ENCODE results near the gene ZMYM5.
A peak's percentile ranks its signal among the peaks of the same experiment; 100 is the strongest.

DNA sequence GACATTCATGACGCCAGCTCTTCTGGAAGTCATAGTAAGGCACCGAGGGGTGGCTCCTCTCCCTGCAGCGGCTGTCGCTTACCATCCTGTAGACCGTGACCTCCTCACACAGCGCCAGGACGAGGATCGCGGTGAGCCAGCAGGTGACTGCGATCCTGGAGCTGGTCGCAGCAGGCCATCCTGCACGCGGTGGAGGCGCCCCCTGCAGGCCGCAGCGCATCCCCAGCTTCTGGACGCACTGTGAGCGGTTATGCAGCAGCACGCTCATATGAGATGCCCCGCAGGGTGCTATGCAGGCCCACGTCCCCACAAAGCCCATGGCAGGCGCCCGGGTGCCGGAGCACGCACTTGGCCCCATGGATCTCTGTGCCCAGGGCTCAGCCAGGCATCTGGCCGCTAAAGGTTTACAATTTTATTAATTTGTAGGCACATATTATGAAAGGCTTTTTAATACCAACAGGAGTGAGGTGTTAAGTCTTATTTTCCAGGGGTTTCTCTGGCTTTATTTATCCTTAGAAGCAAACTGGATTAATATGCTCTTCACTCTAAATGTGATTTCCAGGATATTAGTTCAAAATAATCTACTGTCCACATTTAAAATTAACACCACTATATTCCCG, 45.1 kb downstream of the ZMYM5 start:
- TF ChIP-seq CTCF (IDR thresholded peaks at IDR 0.05; ENCODE audit: low read depth, low read length) (peak; percentile 84), POLR2A (IDR thresholded peaks at IDR 0.05; ENCODE audit: extremely low read depth, insufficient read length) (no peak)

Data from NB4 (cell line).